ENCODE data around the gene KCNIP1. TPM values are rescaled to one million over a fixed set of nuclear protein-coding genes. Genes with fewer than 3 reads are reported as not detected.

Gene KCNIP1
- total RNA-seq, 2 experiments from 2014 or later = not detected

- intact Hi-C loops (cut with DNase I, micrococcal nuclease) = no loop called here
Measured at GRCh38 chr5:170628691-170629565, 125.1 kb downstream of the KCNIP1 start.

DNA sequence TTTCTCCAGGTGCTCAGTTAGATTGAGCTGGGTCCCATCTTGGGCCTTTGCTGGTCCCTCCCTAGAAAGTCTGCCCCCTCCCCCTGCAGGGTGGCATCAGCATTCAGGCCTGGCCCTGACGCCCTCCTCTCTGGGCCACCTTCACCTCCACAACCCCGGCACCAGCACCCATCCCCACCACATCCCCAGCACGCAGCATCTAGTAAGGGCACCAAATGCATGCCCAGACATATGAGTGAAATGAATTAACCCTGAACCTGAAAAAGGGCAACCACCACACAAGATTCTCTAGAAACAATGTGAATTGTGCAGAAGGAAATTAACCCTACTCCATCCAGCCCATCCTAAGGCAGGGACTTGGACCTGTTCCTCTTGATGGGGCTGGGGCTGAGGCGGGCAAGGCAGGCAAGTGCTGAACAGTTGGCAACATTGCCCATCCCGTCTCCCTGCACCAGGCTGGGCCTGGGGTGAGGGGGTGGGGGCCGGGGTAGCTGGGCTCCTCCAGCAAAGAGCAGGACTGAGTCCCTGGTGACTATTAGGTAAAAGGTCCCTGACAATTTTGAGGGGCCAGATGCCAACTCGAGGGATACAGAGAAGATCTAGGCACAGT, 125.9 kb downstream of the KCNIP1 start:
- ATAC-seq (ENCODE audit: poor library complexity) (no peak), DNase-seq (no peak)
- no peaks in the 10 kb centered on the region for H3K9me3 ChIP-seq (ENCODE audit: control insufficient read depth in 1 of 2, insufficient read depth in 1 of 2, low read length in 2 of 2)
- Mint-ChIP-seq H3K4me3 (no peak overlapping the region), H3K27ac (no peak overlapping the region), H3K27me3 (no peaks in the 10 kb centered on the region), H3K9me3 (no peaks in the 10 kb centered on the region), H3K4me1 (ENCODE audit: low read depth) (peaks cover 20% of the 10 kb centered on the region), H3K36me3 (ENCODE audit: low read depth) (no peaks in the 10 kb centered on the region)
- ChIA-PET CTCF (no interaction called here), POLR2A (no interaction called here)
- no peak for TF ChIP-seq CTCF (IDR thresholded peaks at IDR 0.05)
- intact Hi-C loops (cut with DNase I, micrococcal nuclease) = loop anchor here in 1 of 2 experiments (5.0 kb wide), 1 partner anchor 407 kb away; no protein-coding TSS in a partner anchor
- no peaks in the 10 kb centered on the region for H3K36me3 ChIP-seq (ENCODE audit: insufficient read depth, low read length)
- H3K4me1 ChIP-seq (ENCODE audit: insufficient read depth, low read length) = peaks cover 18% of the 10 kb centered on the region
- no peaks in the 10 kb centered on the region for H3K27me3 ChIP-seq (ENCODE audit: control insufficient read depth in 1 of 2, insufficient read depth in 2 of 2, low read length in 2 of 2)
- H3K27ac ChIP-seq (ENCODE audit: low read depth in 1 of 2, low read length in 2 of 2) = no peak overlapping the region
- H3K4me3 ChIP-seq (ENCODE audit: low read length) = no peak overlapping the region

More at GRCh38 chr5:170628691-170629565, 125.1 kb downstream of the KCNIP1 start:
- H3K27ac Mint-ChIP-seq = no peak overlapping the region
- no peaks in the 10 kb centered on the region for H3K9me3 ChIP-seq (ENCODE audit: control insufficient read depth in 1 of 2, insufficient read depth in 1 of 2, low read length in 2 of 2)
- no peaks in the 10 kb centered on the region for H3K36me3 ChIP-seq (ENCODE audit: insufficient read depth, low read length)
- no peak for TF ChIP-seq CTCF (IDR thresholded peaks at IDR 0.05)
- H3K4me3 ChIP-seq (ENCODE audit: low read length) = no peak overlapping the region
- H3K27me3 Mint-ChIP-seq = no peaks in the 10 kb centered on the region
- no peak for DNase-seq
- CTCF ChIA-PET = no interaction called here
- H3K4me3 Mint-ChIP-seq = no peak overlapping the region
- no peak for ATAC-seq (ENCODE audit: poor library complexity)
- H3K27me3 ChIP-seq (ENCODE audit: control insufficient read depth in 1 of 2, insufficient read depth in 2 of 2, low read length in 2 of 2) = no peaks in the 10 kb centered on the region
- no peaks in the 10 kb centered on the region for H3K9me3 Mint-ChIP-seq
- no peaks in the 10 kb centered on the region for H3K36me3 Mint-ChIP-seq (ENCODE audit: low read depth)
- H3K27ac ChIP-seq (ENCODE audit: low read depth in 1 of 2, low read length in 2 of 2) = no peak overlapping the region
- H3K4me1 Mint-ChIP-seq (ENCODE audit: low read depth) = peaks cover 13% of the 10 kb centered on the region
- peaks cover 12% of the 10 kb centered on the region for H3K4me1 ChIP-seq (ENCODE audit: insufficient read depth, low read length)
- POLR2A ChIA-PET = no interaction called here

DNA sequence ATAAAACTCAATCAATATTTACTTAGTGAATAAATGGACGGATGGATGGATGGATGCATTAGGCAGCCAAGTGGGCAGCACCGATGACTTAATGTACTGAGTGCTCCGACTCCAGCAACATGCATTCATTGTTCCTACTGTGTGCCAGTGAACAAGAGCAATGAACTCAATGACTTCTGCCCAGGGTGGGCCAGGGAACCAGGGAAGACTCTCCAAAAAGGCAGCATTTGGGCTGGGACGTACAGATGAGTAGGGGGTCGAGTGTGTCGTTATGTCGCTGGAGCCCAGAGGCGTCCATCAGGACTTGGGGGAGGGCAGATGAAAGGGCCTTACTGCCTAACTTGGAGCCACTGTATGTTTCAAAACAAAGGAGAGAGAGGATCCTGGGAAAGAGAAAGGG, 126.4 kb downstream of the KCNIP1 start:
- Mint-ChIP-seq H3K36me3 (ENCODE audit: low read depth) (no peaks in the 10 kb centered on the region), H3K9me3 (no peaks in the 10 kb centered on the region), H3K27ac (no peak overlapping the region), H3K27me3 (no peaks in the 10 kb centered on the region), H3K4me1 (ENCODE audit: low read depth) (peaks cover 20% of the 10 kb centered on the region), H3K4me3 (no peak overlapping the region)
- H3K4me3 ChIP-seq (ENCODE audit: low read length) = no peak overlapping the region
- CTCF ChIA-PET = no interaction called here
- H3K36me3 ChIP-seq (ENCODE audit: insufficient read depth, low read length) = no peaks in the 10 kb centered on the region
- intact Hi-C loops (cut with DNase I, micrococcal nuclease) = loop anchor here in 1 of 2 experiments (5.0 kb wide), 1 partner anchor 408 kb away; no protein-coding TSS in a partner anchor
- H3K27ac ChIP-seq (ENCODE audit: low read depth in 1 of 2, low read length in 2 of 2) = no peak overlapping the region
- ATAC-seq (ENCODE audit: poor library complexity) (no peak), DNase-seq (no peak)
- H3K9me3 ChIP-seq (ENCODE audit: control insufficient read depth in 1 of 2, insufficient read depth in 1 of 2, low read length in 2 of 2) = no peaks in the 10 kb centered on the region
- H3K27me3 ChIP-seq (ENCODE audit: control insufficient read depth in 1 of 2, insufficient read depth in 2 of 2, low read length in 2 of 2) = no peaks in the 10 kb centered on the region
- POLR2A ChIA-PET = no interaction called here
- H3K4me1 ChIP-seq (ENCODE audit: insufficient read depth, low read length) = peaks cover 18% of the 10 kb centered on the region
- no peak for TF ChIP-seq CTCF (IDR thresholded peaks at IDR 0.05)

All from CD4-positive, alpha-beta T cell (primary cell).